GM23338 (cell line): Measurements from ENCODE around the gene LRRC27. TPM values are rescaled to one million over a fixed set of nuclear protein-coding genes. Genes with fewer than 3 reads are reported as not detected.

Experiments
- ATAC-seq: fragments of 200-7000 bp; cut with Tn5 transposase; 3 replicates; pipeline ENCODE4 v1.9.1; 2020
- DNase-seq: peaks from one replicate; pipeline ENCODE4 v3.0.0-alpha.2; 2015; ENCODE audit warnings: low spot score
- H2AFZ ChIP-seq: fragments of 200-600 bp; sonication (generic); 2 replicates; pipeline ENCODE4 v1.8.0; 2016; ENCODE audit warnings: antibody characterized with exemption, mild to moderate bottlenecking, moderate library complexity
- H3F3A ChIP-seq: fragments of 200-600 bp; sonication (generic); replicated peaks from 2 replicates; pipeline ENCODE4 v1.8.0; 2017; ENCODE audit warnings: antibody characterized with exemption, mixed run types, low read depth
- H3K27ac ChIP-seq: fragments of 200-600 bp; sonication (generic); 2 replicates; pipeline ENCODE4 v1.6.1; 2016; ENCODE audit warnings: low read depth
- H3K27me3 ChIP-seq: fragments of 200-600 bp; sonication (generic); 2 replicates; pipeline ENCODE4 v1.8.0; 2016; ENCODE audit warnings: mild to moderate bottlenecking, mixed run types, moderate library complexity; ENCODE audit not compliant: insufficient read depth
- H3K36me3 ChIP-seq: fragments of 200-600 bp; sonication (generic); 2 replicates; pipeline ENCODE4 v1.8.0; 2016; ENCODE audit warnings: mild to moderate bottlenecking; ENCODE audit not compliant: insufficient read depth
- H3K4me1 ChIP-seq: fragments of 200-600 bp; sonication (generic); 2 replicates; pipeline ENCODE4 v1.8.0; 2016; ENCODE audit warnings: mild to moderate bottlenecking, moderate library complexity; ENCODE audit not compliant: insufficient read depth
- H3K4me2 ChIP-seq: fragments of 200-600 bp; sonication (generic); 2 replicates; pipeline ENCODE4 v1.7.1; 2017; ENCODE audit warnings: mixed run types
- H3K4me3 ChIP-seq: fragments of 200-600 bp; sonication (generic); 2 replicates; pipeline ENCODE4 v1.6.1; 2016; ENCODE audit warnings: mixed run types
- H3K79me2 ChIP-seq: fragments of 200-600 bp; sonication (generic); replicated peaks from 2 replicates; pipeline ENCODE4 v1.8.0; 2017; ENCODE audit warnings: mild to moderate bottlenecking; ENCODE audit not compliant: insufficient read depth
- H3K9me2 ChIP-seq: fragments of 200-600 bp; sonication (generic); 2 replicates; pipeline ENCODE4 v1.8.0; 2017; ENCODE audit not compliant: insufficient read depth
- H4K20me1 ChIP-seq: fragments of 200-600 bp; sonication (generic); replicated peaks from 2 replicates; pipeline ENCODE4 v1.8.0; 2017; ENCODE audit warnings: mild to moderate bottlenecking; ENCODE audit not compliant: insufficient read depth
- H3K27ac Mint-ChIP-seq: 2 replicates; pipeline ENCODE4 v1.8.0; 2020; ENCODE audit warnings: inconsistent platforms, mild to moderate bottlenecking, moderate library complexity, mixed read lengths
- H3K27me3 Mint-ChIP-seq: 3 replicates; pipeline ENCODE4 v1.8.0; 2022; ENCODE audit warnings: low read depth, mild to moderate bottlenecking, moderate library complexity, mixed read lengths, inconsistent platforms; ENCODE audit not compliant: insufficient read depth, poor library complexity
- H3K36me3 Mint-ChIP-seq: 3 replicates; pipeline ENCODE4 v1.8.0; 2021; ENCODE audit warnings: low read depth, mild to moderate bottlenecking, inconsistent platforms, moderate library complexity, mixed read lengths
- H3K4me1 Mint-ChIP-seq: 3 replicates; pipeline ENCODE4 v1.8.0; 2020; ENCODE audit warnings: mild to moderate bottlenecking, inconsistent platforms, mixed read lengths
- H3K4me3 Mint-ChIP-seq: 3 replicates; pipeline ENCODE4 v1.8.0; 2021; ENCODE audit warnings: moderate library complexity, mild to moderate bottlenecking, inconsistent platforms, mixed read lengths
- H3K9me3 Mint-ChIP-seq: 3 replicates; pipeline ENCODE4 v1.8.0; 2020; ENCODE audit warnings: moderate library complexity, mild to moderate bottlenecking, inconsistent platforms, mixed read lengths
- CREB1 ChIP-seq: fragments of 250-450 bp; sonication (Bioruptor Pico); IDR thresholded peaks from 2 replicates; pipeline ENCODE4 v1.5.0; 2020; ENCODE audit warnings: low read depth, mild to moderate bottlenecking, moderate library complexity
- CTCF ChIP-seq, 2 experiments: fragments of 200-600 bp in 1 of 2; sonication (generic) in 1 of 2; conservative IDR thresholded peaks; 2 replicates each; pipeline versions ENCODE4 v1.5.1 to v1.6.1; 2016 to 2017; ENCODE audit warnings: antibody characterized with exemption in 2 of 2, low read depth in 2 of 2, mild to moderate bottlenecking in 2 of 2, moderate library complexity in 1 of 2
- ETS1 ChIP-seq: IDR thresholded peaks from 2 replicates; pipeline ENCODE4 v1.6.1; 2016; ENCODE audit warnings: antibody characterized with exemption
- EZH2 ChIP-seq: fragments of 200-600 bp; sonication (generic); IDR thresholded peaks from one replicate; pipeline ENCODE4 v1.8.0; 2017; ENCODE audit warnings: antibody characterized with exemption, mild to moderate bottlenecking, low read depth; ENCODE audit not compliant: unreplicated experiment
- EZH2phosphoT487 ChIP-seq: fragments of 200-600 bp; sonication (generic); IDR thresholded peaks from one replicate; pipeline ENCODE4 v1.8.1; 2018; ENCODE audit warnings: antibody characterized with exemption; ENCODE audit not compliant: unreplicated experiment
- JUNB ChIP-seq: IDR thresholded peaks from one replicate; pipeline ENCODE4 v1.6.1; 2016; ENCODE audit warnings: antibody characterized with exemption; ENCODE audit not compliant: unreplicated experiment
- NANOG ChIP-seq: IDR thresholded peaks from 2 replicates; pipeline ENCODE4 v1.6.1; 2016; ENCODE audit warnings: antibody characterized with exemption, borderline replicate concordance
- POLR2AphosphoS5 ChIP-seq: IDR thresholded peaks from 2 replicates; pipeline ENCODE4 v1.6.1; 2016; ENCODE audit warnings: antibody characterized with exemption, low read depth
- REST ChIP-seq: IDR thresholded peaks from one replicate; pipeline ENCODE4 v1.6.1; 2018; ENCODE audit warnings: antibody characterized with exemption; ENCODE audit not compliant: unreplicated experiment
- STAT1 ChIP-seq: IDR thresholded peaks from one replicate; pipeline ENCODE4 v1.6.1; 2016; ENCODE audit warnings: antibody characterized with exemption; ENCODE audit not compliant: unreplicated experiment
- ZNF114 ChIP-seq: fragments of 250-450 bp; sonication (Bioruptor Pico); IDR thresholded peaks from 2 replicates; pipeline ENCODE4 v1.5.0; 2020; ENCODE audit warnings: mild to moderate bottlenecking, moderate library complexity
- ZNF331 ChIP-seq: fragments of 250-450 bp; sonication (Bioruptor Pico); IDR thresholded peaks from 2 replicates; pipeline ENCODE4 v1.5.0; 2020; ENCODE audit warnings: low read depth, mild to moderate bottlenecking, moderate library complexity
- ZNF462 ChIP-seq: fragments of 250-450 bp; sonication (Bioruptor Pico); IDR thresholded peaks from 2 replicates; pipeline ENCODE4 v1.5.0; 2020; ENCODE audit warnings: mild to moderate bottlenecking, moderate library complexity
- polyA plus RNA-seq: library from polyadenylated mRNA; unstranded; fragments of >200 nt; fragmentation: Nextera tagmentation; extraction: Ambion mirVana; gene quantifications from 2 replicates; pipeline ENCODE4 v1.2.1, GENCODE V29; 2016
- total RNA-seq: library from RNA; depleted of rRNA; stranded (reverse); fragments of >200 nt; shearing (Covaris generic); gene quantifications from 2 replicates; pipeline ENCODE4 v1.2.3, GENCODE V29; 2014

The LRRC27 gene
- total and polyA plus RNA-seq, 2 experiments from 2014 or later, result 2.9 to 3.5 TPM

GRCh38 chr10:132299371-132300336, 32.3 kb upstream of the LRRC27 start:
- ATAC-seq (no peak), DNase-seq (no peak)
- TF ChIP-seq ZNF462 (CRISPR knock-in tag) (no peak), STAT1 (no peak), ETS1 (no peak), JUNB (no peak), CREB1 (CRISPR knock-in tag) (no peak), ZNF114 (no peak), EZH2 (no peak), ZNF331 (no peak), CTCF (conservative IDR thresholded peaks at IDR 0.05; ENCODE audit: low read depth in 2 of 2) (no peak), NANOG (no peak), REST (no peak), EZH2phosphoT487 (no peak), POLR2AphosphoS5 (no peak)
- Histone ChIP-seq H3K27ac (no peak overlapping the region), H4K20me1 (no peaks in the 10 kb centered on the region), H3K4me3 (no peak overlapping the region), H3F3A (no peaks in the 10 kb centered on the region), H3K27me3 (no peaks in the 10 kb centered on the region), H2AFZ (no peak overlapping the region), H3K9me2 (no peaks in the 10 kb centered on the region), H3K79me2 (no peaks in the 10 kb centered on the region), H3K4me2 (no peak overlapping the region), H3K4me1 (no peaks in the 10 kb centered on the region), H3K36me3 (no peaks in the 10 kb centered on the region)
- Mint-ChIP-seq H3K27me3 (peaks cover 18% of the 10 kb centered on the region), H3K27ac (no peak overlapping the region), H3K36me3 (no peaks in the 10 kb centered on the region), H3K9me3 (no peaks in the 10 kb centered on the region; the same call in 2 of the 3 replicates), H3K4me3 (no peak overlapping the region), H3K4me1 (peaks cover 12% of the 10 kb centered on the region)
